ENCODE data around the gene KIAA1958. TPM values are rescaled to one million over a fixed set of nuclear protein-coding genes. Genes with fewer than 3 reads are reported as not detected.

Gene KIAA1958
- total and polyA plus RNA-seq, 2 donors from 2014 or later, result 2.6 to 15.3 TPM

DNA sequence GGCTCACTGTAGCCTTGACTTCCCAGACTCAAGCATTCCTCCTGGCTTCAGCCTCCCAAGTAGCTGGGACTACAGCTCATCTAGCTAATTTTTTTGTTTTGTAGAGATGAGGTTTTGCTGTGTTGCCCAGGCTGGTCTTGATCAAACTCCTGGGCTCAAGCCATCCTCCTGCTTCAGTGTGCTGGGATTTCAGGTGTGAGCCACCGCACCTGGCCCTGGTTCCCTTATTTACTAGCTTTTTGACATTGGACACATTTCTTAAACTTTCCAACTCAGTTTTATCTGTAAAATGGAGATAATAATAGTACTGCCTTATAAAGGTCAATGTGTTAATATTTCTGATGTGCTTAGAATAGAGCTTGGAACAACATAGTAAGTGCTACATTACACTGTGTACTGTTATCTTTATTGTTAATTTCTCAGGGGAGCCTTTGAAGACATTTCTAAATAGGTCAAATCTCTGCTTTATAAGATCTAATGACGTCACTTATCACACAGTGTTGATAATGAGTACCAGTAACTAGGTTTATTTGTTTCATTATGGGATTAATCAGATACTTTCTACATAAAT, 66.7 kb downstream of the KIAA1958 start:
- TF ChIP-seq, protein P1, sequence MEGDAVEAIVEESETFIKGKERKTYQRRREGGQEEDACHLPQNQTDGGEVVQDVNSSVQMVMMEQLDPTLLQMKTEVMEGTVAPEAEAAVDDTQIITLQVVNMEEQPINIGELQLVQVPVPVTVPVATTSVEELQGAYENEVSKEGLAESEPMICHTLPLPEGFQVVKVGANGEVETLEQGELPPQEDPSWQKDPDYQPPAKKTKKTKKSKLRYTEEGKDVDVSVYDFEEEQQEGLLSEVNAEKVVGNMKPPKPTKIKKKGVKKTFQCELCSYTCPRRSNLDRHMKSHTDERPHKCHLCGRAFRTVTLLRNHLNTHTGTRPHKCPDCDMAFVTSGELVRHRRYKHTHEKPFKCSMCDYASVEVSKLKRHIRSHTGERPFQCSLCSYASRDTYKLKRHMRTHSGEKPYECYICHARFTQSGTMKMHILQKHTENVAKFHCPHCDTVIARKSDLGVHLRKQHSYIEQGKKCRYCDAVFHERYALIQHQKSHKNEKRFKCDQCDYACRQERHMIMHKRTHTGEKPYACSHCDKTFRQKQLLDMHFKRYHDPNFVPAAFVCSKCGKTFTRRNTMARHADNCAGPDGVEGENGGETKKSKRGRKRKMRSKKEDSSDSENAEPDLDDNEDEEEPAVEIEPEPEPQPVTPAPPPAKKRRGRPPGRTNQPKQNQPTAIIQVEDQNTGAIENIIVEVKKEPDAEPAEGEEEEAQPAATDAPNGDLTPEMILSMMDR (IDR thresholded peaks at IDR 0.05; ENCODE audit: borderline replicate concordance, extremely low read depth, insufficient read depth), result no peak
- Histone ChIP-seq H3K9ac (ENCODE audit: low read length in 3 of 3) (no peak overlapping the region), H3K4me1 (ENCODE audit: control insufficient read depth in 2 of 3, insufficient read depth in 2 of 3, low read depth in 1 of 3, low read length in 3 of 3) (peaks cover 0 to 40% (median 19%) of the 10 kb centered on the region in 3 donors), H3K27me3 (ENCODE audit: control insufficient read depth, insufficient read depth, low read length) (no peaks in the 10 kb centered on the region), H3K27ac (ENCODE audit: low read depth in 2 of 2, low read length in 2 of 2) (no peak overlapping the region), H3K4me3 (ENCODE audit: low read length in 3 of 3) (no peak overlapping the region), H3K36me3 (ENCODE audit: control insufficient read depth in 2 of 3, insufficient read depth in 3 of 3, low read length in 3 of 3) (no peaks in the 10 kb centered on the region), H3K9me3 (ENCODE audit: control insufficient read depth in 2 of 3, insufficient read depth in 1 of 3, low read length in 3 of 3) (no peaks in the 10 kb centered on the region)
- DNase-seq, result no peak
- intact Hi-C loops (cut with DNase I), result no loop called here
- FAIRE-seq, result no peak

GRCh38 chr9:112554516-112554915, 67.9 kb downstream of the KIAA1958 start:
- no peaks in the 10 kb centered on the region for H3K27me3 ChIP-seq (ENCODE audit: control insufficient read depth, insufficient read depth, low read length)
- H3K36me3 ChIP-seq (ENCODE audit: control insufficient read depth in 2 of 3, insufficient read depth in 3 of 3, low read length in 3 of 3), result no peaks in the 10 kb centered on the region
- H3K9ac ChIP-seq (ENCODE audit: low read length in 3 of 3), result no peak overlapping the region
- TF ChIP-seq, protein P1 (IDR thresholded peaks at IDR 0.05; ENCODE audit: borderline replicate concordance, extremely low read depth, insufficient read depth), result no peak
- no peak for FAIRE-seq
- H3K9me3 ChIP-seq (ENCODE audit: control insufficient read depth in 2 of 3, insufficient read depth in 1 of 3, low read length in 3 of 3), result no peaks in the 10 kb centered on the region
- no peak overlapping the region for H3K4me3 ChIP-seq (ENCODE audit: low read length in 3 of 3)
- DNase-seq, result no peak
- peaks cover 0 to 41% (median 17%) of the 10 kb centered on the region in 3 donors for H3K4me1 ChIP-seq (ENCODE audit: control insufficient read depth in 2 of 3, insufficient read depth in 2 of 3, low read depth in 1 of 3, low read length in 3 of 3)
- intact Hi-C loops (cut with DNase I), result no loop called here
- H3K27ac ChIP-seq (ENCODE audit: low read depth in 2 of 2, low read length in 2 of 2), result no peak overlapping the region

DNA sequence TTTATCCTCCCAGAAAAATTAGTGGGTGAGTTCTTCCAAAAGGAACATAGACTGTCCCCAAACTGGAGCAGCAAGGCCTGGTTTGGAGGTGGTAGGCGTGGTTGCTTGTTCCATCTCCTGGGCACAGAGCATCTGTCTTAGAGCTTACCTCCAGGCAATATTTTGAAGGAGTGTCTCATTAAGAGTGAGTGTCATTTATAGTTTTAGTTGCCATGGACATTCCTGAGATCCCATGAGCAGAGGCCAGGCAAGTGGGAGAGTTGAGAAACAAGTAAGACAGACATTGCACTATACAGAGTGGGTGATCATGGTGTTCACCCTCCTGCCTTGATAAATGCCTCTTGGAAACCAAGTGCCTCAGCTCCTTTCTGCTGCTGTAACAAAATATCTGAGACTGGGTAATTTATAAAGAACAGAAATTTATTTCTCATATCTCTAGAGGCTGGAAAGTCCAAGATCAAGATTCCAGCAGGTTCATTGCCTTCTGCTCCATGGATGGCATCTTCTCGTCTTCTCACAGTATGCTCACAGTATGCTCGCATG, 68.5 kb downstream of the KIAA1958 start:
- FAIRE-seq, result no peak
- Histone ChIP-seq H3K36me3 (ENCODE audit: control insufficient read depth in 2 of 3, insufficient read depth in 3 of 3, low read length in 3 of 3) (no peaks in the 10 kb centered on the region), H3K27ac (ENCODE audit: low read depth in 2 of 2, low read length in 2 of 2) (no peak overlapping the region), H3K27me3 (ENCODE audit: control insufficient read depth, insufficient read depth, low read length) (no peaks in the 10 kb centered on the region), H3K4me1 (ENCODE audit: control insufficient read depth in 2 of 3, insufficient read depth in 2 of 3, low read depth in 1 of 3, low read length in 3 of 3) (peaks cover 0 to 35% (median 13%) of the 10 kb centered on the region in 3 donors), H3K4me3 (ENCODE audit: low read length in 3 of 3) (no peak overlapping the region), H3K9me3 (ENCODE audit: control insufficient read depth in 2 of 3, insufficient read depth in 1 of 3, low read length in 3 of 3) (no peaks in the 10 kb centered on the region), H3K9ac (ENCODE audit: low read length in 3 of 3) (no peak overlapping the region)
- TF ChIP-seq, protein P1 (IDR thresholded peaks at IDR 0.05; ENCODE audit: borderline replicate concordance, extremely low read depth, insufficient read depth), result no peak
- intact Hi-C loops (cut with DNase I), result no loop called here
- DNase-seq, result no peak
